HEK293T (cell line): ENCODE results near the gene HUS1B.

Experiments
- CTCF ChIA-PET: fragments of 350-600 bp; formaldehyde crosslinking; extraction: SDS; loops from one replicate; lab custom pipeline; 2021; ENCODE audit warnings: antibody characterized with exemption, inconsistent platforms; lab: Yijun Ruan, JAX
- POLR2A ChIA-PET: fragments of 350-600 bp; formaldehyde crosslinking; extraction: SDS; loops from one replicate; lab custom pipeline; 2020; ENCODE audit warnings: antibody characterized with exemption, inconsistent platforms; lab: Yijun Ruan, JAX
- DNase-seq: peaks from one replicate; pipeline ENCODE4 v3.0.0; 2012; ENCODE audit warnings: mixed read lengths; ENCODE audit errors: extremely low spot score
- ARNT ChIP-seq: fragments of 450-650 bp; IDR thresholded peaks from 2 replicates; pipeline ENCODE4 v1.6.1; 2017; ENCODE audit warnings: mild to moderate bottlenecking
- BHLHE40 ChIP-seq: fragments of 450-650 bp; IDR thresholded peaks from 2 replicates; pipeline ENCODE4 v1.6.1; 2016; ENCODE audit warnings: mild to moderate bottlenecking, moderate library complexity, borderline replicate concordance
- CTBP1 ChIP-seq: fragments of 450-650 bp; IDR thresholded peaks from 2 replicates; pipeline ENCODE4 v1.6.1; 2016; ENCODE audit warnings: borderline replicate concordance
- ELF4 ChIP-seq: fragments of 450-650 bp; IDR thresholded peaks from 2 replicates; pipeline ENCODE4 v1.6.1; 2017; ENCODE audit warnings: antibody characterized with exemption
- FOXA1 ChIP-seq: fragments of 450-650 bp; IDR thresholded peaks from 2 replicates; pipeline ENCODE4 v1.6.1; 2016; ENCODE audit warnings: mild to moderate bottlenecking
- FOXK2 ChIP-seq: fragments of 450-650 bp; IDR thresholded peaks from 2 replicates; pipeline ENCODE4 v1.6.1; 2016; ENCODE audit warnings: mild to moderate bottlenecking
- FOXM1 ChIP-seq: fragments of 450-650 bp; IDR thresholded peaks from 2 replicates; pipeline ENCODE4 v1.6.1; 2017; ENCODE audit warnings: mild to moderate bottlenecking, borderline replicate concordance
- HDGF ChIP-seq: fragments of 450-650 bp; IDR thresholded peaks from 2 replicates; pipeline ENCODE4 v1.6.1; 2017; ENCODE audit warnings: antibody characterized with exemption, borderline replicate concordance
- L3MBTL2 ChIP-seq: fragments of 450-650 bp; conservative IDR thresholded peaks from 2 replicates; pipeline ENCODE4 v1.6.1; 2016; ENCODE audit warnings: mild to moderate bottlenecking
- LEF1 ChIP-seq: fragments of 450-650 bp; IDR thresholded peaks from 2 replicates; pipeline ENCODE4 v1.6.1; 2017; ENCODE audit warnings: mild to moderate bottlenecking, borderline replicate concordance
- NFRKB ChIP-seq: fragments of 450-650 bp; IDR thresholded peaks from 2 replicates; pipeline ENCODE4 v1.6.1; 2016; ENCODE audit warnings: mild to moderate bottlenecking, moderate library complexity
- SP1 ChIP-seq: fragments of 450-650 bp; IDR thresholded peaks from 2 replicates; pipeline ENCODE4 v1.6.1; 2017
- SUZ12 ChIP-seq: fragments of 450-650 bp; IDR thresholded peaks from 2 replicates; pipeline ENCODE4 v1.6.1; 2016; ENCODE audit warnings: mild to moderate bottlenecking
- TARDBP ChIP-seq: fragments of 450-650 bp; IDR thresholded peaks from 2 replicates; pipeline ENCODE4 v1.6.1; 2016
- ZNF384 ChIP-seq: fragments of 450-650 bp; IDR thresholded peaks from 2 replicates; pipeline ENCODE4 v1.6.1; 2016
- TF ChIP-seq, protein P1 (sequence below): fragments of 450-650 bp; IDR thresholded peaks from 2 replicates; pipeline ENCODE4 v1.6.1; 2016

The HUS1B gene

GRCh38 chr6:656460-657252 is at the start of gene HUS1B:
HUS1B (minus strand) TSS chr6:657100; CDS start chr6:656944, 156 bp downstream.
- POLR2A ChIA-PET: no interaction called here
- TF ChIP-seq ZNF384 (no peak), ARNT (no peak), BHLHE40 (no peak), TARDBP (no peak)
- CTCF ChIA-PET: no interaction called here
- no peak for DNase-seq

- DNase-seq: no peak
- TF ChIP-seq, protein P1, sequence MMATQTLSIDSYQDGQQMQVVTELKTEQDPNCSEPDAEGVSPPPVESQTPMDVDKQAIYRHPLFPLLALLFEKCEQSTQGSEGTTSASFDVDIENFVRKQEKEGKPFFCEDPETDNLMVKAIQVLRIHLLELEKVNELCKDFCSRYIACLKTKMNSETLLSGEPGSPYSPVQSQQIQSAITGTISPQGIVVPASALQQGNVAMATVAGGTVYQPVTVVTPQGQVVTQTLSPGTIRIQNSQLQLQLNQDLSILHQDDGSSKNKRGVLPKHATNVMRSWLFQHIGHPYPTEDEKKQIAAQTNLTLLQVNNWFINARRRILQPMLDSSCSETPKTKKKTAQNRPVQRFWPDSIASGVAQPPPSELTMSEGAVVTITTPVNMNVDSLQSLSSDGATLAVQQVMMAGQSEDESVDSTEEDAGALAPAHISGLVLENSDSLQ: no peak
- TF ChIP-seq SUZ12 (no peak), ELF4 (no peak), BHLHE40 (no peak), L3MBTL2 (no peak), ZNF384 (no peak), ARNT (no peak), TARDBP (no peak), FOXK2 (no peak), CTBP1 (no peak), NFRKB (no peak), FOXA1 (no peak), SP1 (no peak)
- CTCF ChIA-PET: no interaction called here
- POLR2A ChIA-PET: no interaction called here
Observed at GRCh38 chr6:706146-706545, 49.2 kb upstream of the HUS1B start.

DNA sequence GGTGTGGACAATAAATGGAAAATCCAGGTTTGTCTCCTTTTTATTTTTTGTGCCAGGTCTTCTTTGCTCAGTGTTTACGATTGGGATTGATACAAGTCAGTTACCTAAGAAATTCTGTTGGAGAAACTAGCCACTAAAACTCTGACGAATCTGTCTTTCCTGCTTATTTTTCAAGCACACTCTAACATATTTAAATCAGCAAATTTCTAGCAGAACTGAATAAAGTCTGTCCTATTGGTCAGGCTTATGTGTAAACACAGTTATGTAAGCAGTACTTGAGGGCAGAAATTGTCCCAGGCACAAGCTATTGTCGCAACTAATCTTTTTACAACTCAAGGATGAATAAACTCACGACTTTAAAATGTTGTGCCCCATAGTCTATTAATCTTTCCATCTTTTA is 48.1 kb upstream of the HUS1B start:
- no peak for TF ChIP-seq NFRKB
- TF ChIP-seq ARNT: no peak
- no peak for TF ChIP-seq FOXK2
- TF ChIP-seq BHLHE40: no peak
- TF ChIP-seq, protein P1: no peak
- TF ChIP-seq TARDBP: no peak
- no peak for TF ChIP-seq SUZ12
- no peak for TF ChIP-seq HDGF
- no peak for DNase-seq
- POLR2A ChIA-PET: no interaction called here
- CTCF ChIA-PET: interaction anchor here (0.7 to 1.0 kb wide), 2 partner anchors 12 to 17 kb away, joined by 3 read pairs; partner anchors contain the start of gene EXOC2

GRCh38 chr6:704046-704445 is 47.1 kb upstream of the HUS1B start:
- DNase-seq: no peak
- TF ChIP-seq L3MBTL2: no peak
- TF ChIP-seq ARNT: no peak
- TF ChIP-seq FOXM1: no peak
- no peak for TF ChIP-seq HDGF
- no peak for TF ChIP-seq BHLHE40
- no peak for TF ChIP-seq ELF4
- no peak for TF ChIP-seq CTBP1
- no peak for TF ChIP-seq NFRKB
- no peak for TF ChIP-seq ZNF384
- no peak for TF ChIP-seq TARDBP
- TF ChIP-seq, protein P1: no peak
- TF ChIP-seq FOXA1: no peak
- TF ChIP-seq LEF1: no peak
- no peak for TF ChIP-seq FOXK2
- no peak for TF ChIP-seq SP1
- TF ChIP-seq SUZ12: no peak
- POLR2A ChIA-PET: no interaction called here
- CTCF ChIA-PET: interaction anchor here (1.0 kb wide), 1 partner anchor 18 kb away, joined by 3 read pairs; no protein-coding TSS in a partner anchor

DNA sequence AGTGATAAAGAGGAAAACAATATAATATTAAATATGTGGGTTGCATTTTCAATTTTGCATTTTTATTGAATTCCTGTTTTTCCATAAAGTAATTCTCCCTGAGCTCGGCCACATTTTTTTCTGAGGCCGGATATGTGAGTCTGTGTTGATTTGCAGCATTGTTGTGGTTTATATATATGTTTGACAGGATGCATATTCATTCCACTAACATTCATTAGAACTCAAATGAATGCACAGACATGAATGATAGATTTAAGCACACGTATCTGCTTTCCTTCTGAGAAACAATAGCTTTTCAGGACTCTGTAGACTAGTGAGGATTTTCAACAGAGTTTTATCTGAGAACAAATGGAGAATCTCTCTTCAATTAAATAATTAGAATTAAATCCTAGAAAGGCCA is 46.7 kb upstream of the HUS1B start:
- ChIA-PET POLR2A (no interaction called here), CTCF (no interaction called here)
- DNase-seq: no peak
- TF ChIP-seq LEF1: no peak
- no peak for TF ChIP-seq SUZ12
- TF ChIP-seq NFRKB: no peak
- no peak for TF ChIP-seq ARNT
- TF ChIP-seq ZNF384: no peak
- TF ChIP-seq ELF4: no peak
- no peak for TF ChIP-seq TARDBP
- no peak for TF ChIP-seq HDGF
- TF ChIP-seq BHLHE40: no peak
- no peak for TF ChIP-seq CTBP1
- TF ChIP-seq SP1: no peak
- TF ChIP-seq L3MBTL2: no peak
- TF ChIP-seq, protein P1: no peak
- TF ChIP-seq FOXA1: no peak
- no peak for TF ChIP-seq FOXK2
